ENCODE data around the gene IRF4.

- TF ChIP-seq EZH2 (IDR thresholded peaks at IDR 0.05; ENCODE audit: low read length, unreplicated experiment) (no peak), CTCF (conservative IDR thresholded peaks at IDR 0.05; ENCODE audit: low read depth, low read length) (no peak), EZH2phosphoT487 (IDR thresholded peaks at IDR 0.05; ENCODE audit: borderline replicate concordance, low read length) (no peak)
Measured at GRCh38 chr6:456887-457286, 65.3 kb downstream of the IRF4 start.
